ENCODE data around the gene SH2D2A.

DNA sequence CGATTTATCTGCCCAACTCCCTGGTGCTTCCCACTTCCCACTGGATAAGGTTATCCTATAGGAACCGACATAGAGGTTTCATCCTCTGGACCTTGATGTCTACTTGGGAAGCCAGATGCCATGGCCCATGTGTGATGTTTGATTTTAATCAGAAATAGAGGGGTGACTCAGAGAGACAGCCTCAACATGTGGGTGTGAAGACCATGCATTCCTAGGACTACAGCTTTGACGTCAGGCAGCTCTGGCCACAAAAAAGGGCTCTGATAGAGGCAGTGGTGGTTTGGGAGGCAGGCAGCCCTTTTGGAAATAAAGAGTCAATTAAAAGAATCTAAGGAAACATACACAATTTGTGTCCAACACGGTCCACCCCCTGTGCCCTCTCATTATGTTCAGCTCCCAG, 5.2 kb upstream of the SH2D2A start:
- no peak for TF ChIP-seq TEAD4 (CRISPR knock-in tag; IDR thresholded peaks at IDR 0.05)
- TF ChIP-seq, protein P1, sequence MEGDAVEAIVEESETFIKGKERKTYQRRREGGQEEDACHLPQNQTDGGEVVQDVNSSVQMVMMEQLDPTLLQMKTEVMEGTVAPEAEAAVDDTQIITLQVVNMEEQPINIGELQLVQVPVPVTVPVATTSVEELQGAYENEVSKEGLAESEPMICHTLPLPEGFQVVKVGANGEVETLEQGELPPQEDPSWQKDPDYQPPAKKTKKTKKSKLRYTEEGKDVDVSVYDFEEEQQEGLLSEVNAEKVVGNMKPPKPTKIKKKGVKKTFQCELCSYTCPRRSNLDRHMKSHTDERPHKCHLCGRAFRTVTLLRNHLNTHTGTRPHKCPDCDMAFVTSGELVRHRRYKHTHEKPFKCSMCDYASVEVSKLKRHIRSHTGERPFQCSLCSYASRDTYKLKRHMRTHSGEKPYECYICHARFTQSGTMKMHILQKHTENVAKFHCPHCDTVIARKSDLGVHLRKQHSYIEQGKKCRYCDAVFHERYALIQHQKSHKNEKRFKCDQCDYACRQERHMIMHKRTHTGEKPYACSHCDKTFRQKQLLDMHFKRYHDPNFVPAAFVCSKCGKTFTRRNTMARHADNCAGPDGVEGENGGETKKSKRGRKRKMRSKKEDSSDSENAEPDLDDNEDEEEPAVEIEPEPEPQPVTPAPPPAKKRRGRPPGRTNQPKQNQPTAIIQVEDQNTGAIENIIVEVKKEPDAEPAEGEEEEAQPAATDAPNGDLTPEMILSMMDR (IDR thresholded peaks at IDR 0.05): no peak
- no peak for TF ChIP-seq GABPB1 (CRISPR knock-in tag; IDR thresholded peaks at IDR 0.05)
- TF ChIP-seq, protein P2, sequence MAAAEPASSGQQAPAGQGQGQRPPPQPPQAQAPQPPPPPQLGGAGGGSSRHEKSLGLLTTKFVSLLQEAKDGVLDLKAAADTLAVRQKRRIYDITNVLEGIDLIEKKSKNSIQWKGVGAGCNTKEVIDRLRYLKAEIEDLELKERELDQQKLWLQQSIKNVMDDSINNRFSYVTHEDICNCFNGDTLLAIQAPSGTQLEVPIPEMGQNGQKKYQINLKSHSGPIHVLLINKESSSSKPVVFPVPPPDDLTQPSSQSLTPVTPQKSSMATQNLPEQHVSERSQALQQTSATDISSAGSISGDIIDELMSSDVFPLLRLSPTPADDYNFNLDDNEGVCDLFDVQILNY (CRISPR knock-in tag; IDR thresholded peaks at IDR 0.05): no peak

Data from WTC11 (cell line).